ENCODE measurements around the gene ITGB6. TPM values are rescaled to one million over a fixed set of nuclear protein-coding genes. Genes with fewer than 3 reads are reported as not detected.
"Not testable (repeated sequence)": the region's sequence is repeated elsewhere in the genome, so short reads cannot be mapped to it uniquely, and the experiment has no call there.

The ITGB6 gene
- total and polyA plus RNA-seq, 2 of the 8 experiments (the other 6 are each of a cell fraction or from before 2014, with no cell fraction given) = not detected

- not testable (repeated sequence) for H3K23ac ChIP-seq (ENCODE audit: insufficient read length); H3K36me3 ChIP-seq (ENCODE audit: control insufficient read depth in 2 of 4, insufficient read depth in 4 of 4, low read length in 3 of 4); H4K5ac ChIP-seq (ENCODE audit: insufficient read length, low read depth, low read length); H3K9ac ChIP-seq (replicated peaks in 1 of 4; ENCODE audit: extremely low read depth in 1 of 4, low read depth in 3 of 4, low read length in 3 of 4); H3K23me2 ChIP-seq (ENCODE audit: low read depth, low read length); H2AK5ac ChIP-seq (ENCODE audit: low read depth, low read length); H2BK20ac ChIP-seq (ENCODE audit: low read length); H3K27ac ChIP-seq (ENCODE audit: low read depth, low read length); H4K91ac ChIP-seq (replicated peaks; ENCODE audit: insufficient read length, low read length); H3K14ac ChIP-seq (ENCODE audit: insufficient read length); H3K56ac ChIP-seq (replicated peaks; ENCODE audit: insufficient read length, low read depth, low read length); H2BK15ac ChIP-seq (ENCODE audit: low read length); FAIRE-seq; H3K27me3 ChIP-seq (replicated peaks in 1 of 4; ENCODE audit: control insufficient read depth in 3 of 4, extremely low read depth in 1 of 4, insufficient read depth in 3 of 4, low read length in 3 of 4); H3K4me1 ChIP-seq (replicated peaks in 1 of 4; ENCODE audit: control insufficient read depth in 3 of 4, insufficient read depth in 4 of 4, low read length in 3 of 4); H3K79me1 ChIP-seq (ENCODE audit: low read depth, low read length); H4K20me1 ChIP-seq (replicated peaks in 1 of 2; ENCODE audit: control insufficient read depth in 1 of 2, insufficient read depth in 2 of 2, low read length in 2 of 2); H3K4me3 ChIP-seq (ENCODE audit: extremely low read depth in 1 of 4, insufficient read depth in 2 of 4, low read depth in 3 of 4, low read length in 4 of 4); H2BK120ac ChIP-seq (replicated peaks; ENCODE audit: low read depth, low read length); H3K4ac ChIP-seq (replicated peaks; ENCODE audit: insufficient read length, low read depth, low read length); H3K79me2 ChIP-seq (ENCODE audit: control insufficient read depth in 1 of 2, insufficient read depth in 2 of 2, low read length in 2 of 2); H3K9me3 ChIP-seq (ENCODE audit: insufficient read depth in 2 of 2, low read depth in 1 of 2, low read length in 1 of 2)
- WGBS, 2 experiments (ENCODE audit: extremely low coverage in 1 of 2, insufficient coverage in 1 of 2, insufficient read length in 1 of 2, insufficient replicate concordance in 2 of 2, low coverage in 1 of 2, low lambda C conversion rate in 2 of 2, missing lambda C conversion rate in 1 of 2) = 75% methylated on average over 11 of the region's 11 CpGs; no CpG with 5 or more reads in 1 of the 2 experiments
- Histone ChIP-seq H2AFZ (ENCODE audit: low read length) (peak overlapping the region; percentile 98), H2BK5ac (ENCODE audit: low read depth, low read length) (peak overlapping the region; percentile 56; the same call in 1 of the 2 replicates), H4K8ac (ENCODE audit: extremely low read depth, insufficient read depth, low read length) (peak overlapping the region; percentile 51; the same call in 1 of the 2 replicates), H2BK12ac (ENCODE audit: low read depth, low read length) (peak overlapping the region; percentile 44; the same call in 1 of the 2 replicates), H3K18ac (ENCODE audit: extremely low read depth, low read length) (peak overlapping the region; percentile 71), H3K4me2 (ENCODE audit: insufficient read depth in 1 of 2, low read depth in 2 of 2, low read length in 2 of 2) (peak overlapping the region; percentile 8 to 57; a peak in 2 of 4 replicates)
- POLR2A ChIA-PET (ENCODE audit: partially characterized antibody) = interaction anchor here (1.1 to 1.2 kb wide), 3 partner anchors 89 to 746 kb away, joined by 3 to 4 read pairs (median 3); no protein-coding TSS in a partner anchor
- CTCF ChIA-PET (ENCODE audit: partially characterized antibody) = interaction anchor here (0.6 to 1.6 kb wide), 4 partner anchors 29 to 883 kb away, joined by 3 to 7 read pairs (median 4); no protein-coding TSS in a partner anchor
- peak; percentile 57 for TF ChIP-seq ASH2L (IDR thresholded peaks at IDR 0.05; ENCODE audit: low read length)
- peak; percentile 25 to 50 for DNase-seq (ENCODE audit: low read depth in 1 of 2, low spot score in 2 of 2)
Observed at GRCh38 chr2:160181146-160181836, 18.8 kb downstream of the ITGB6 start.

Data from H1 (cell line).